SK-N-MC (cell line): Measurements from ENCODE around the gene NBPF11.
"Not testable (repeated sequence)": the region's sequence is repeated elsewhere in the genome, so short reads cannot be mapped to it uniquely, and the experiment has no call there.

Source experiments
- EZH2 ChIP-seq: fragments of 200-600 bp; sonication (generic); IDR thresholded peaks from one replicate; pipeline ENCODE4 v1.6.1; 2017; ENCODE audit warnings: antibody characterized with exemption
- FOXP2 ChIP-seq: optimal IDR thresholded peaks from 2 replicates; pipeline ENCODE3; 2011; ENCODE audit warnings: mild to moderate bottlenecking, moderate library complexity; ENCODE audit not compliant: insufficient read depth; ENCODE audit errors: extremely low read length, control extremely low read depth
- POLR2AphosphoS5 ChIP-seq: IDR thresholded peaks from 2 replicates; pipeline ENCODE4 v1.6.1; 2012; ENCODE audit warnings: mild to moderate bottlenecking, low read depth, low read length, borderline replicate concordance

GRCh38 chr1:148152795-148153194, 714 bp upstream of the NBPF11 start:
- TF ChIP-seq EZH2, POLR2AphosphoS5, FOXP2: not testable (repeated sequence)
